ENCODE data around the gene MACF1.
"Not testable (repeated sequence)": the region's sequence is repeated elsewhere in the genome, so short reads cannot be mapped to it uniquely, and the experiment has no call there.

MACF1 gene

GRCh38 chr1:39524171-39524570 is 319.7 kb downstream of the MACF1 start:
- H3K9ac ChIP-seq, result no peak overlapping the region
- H3K4me1 ChIP-seq (ENCODE audit: low read depth, poor library complexity, severe bottlenecking), result peaks cover 9% of the 10 kb centered on the region
- H4K20me1 ChIP-seq (ENCODE audit: insufficient read depth), result no peaks in the 10 kb centered on the region
- H3K4me2 ChIP-seq, result no peak overlapping the region
- no peak for TF ChIP-seq CTCF (conservative IDR thresholded peaks at IDR 0.05; ENCODE audit: low read depth, low read length)
- no peaks in the 10 kb centered on the region for H3K27me3 ChIP-seq (ENCODE audit: insufficient read depth, low read depth)
- no peaks in the 10 kb centered on the region for H3K79me2 ChIP-seq (ENCODE audit: insufficient read depth, low read depth)
- no peaks in the 10 kb centered on the region for H3K36me3 ChIP-seq (ENCODE audit: insufficient read depth)
- H2AFZ ChIP-seq (ENCODE audit: low read depth), result no peak overlapping the region
- no peak overlapping the region for H3K4me3 ChIP-seq (IDR thresholded peaks at IDR 0.05; ENCODE audit: insufficient read depth, low read depth, low read length)
- H3K27ac ChIP-seq, result no peak overlapping the region

DNA sequence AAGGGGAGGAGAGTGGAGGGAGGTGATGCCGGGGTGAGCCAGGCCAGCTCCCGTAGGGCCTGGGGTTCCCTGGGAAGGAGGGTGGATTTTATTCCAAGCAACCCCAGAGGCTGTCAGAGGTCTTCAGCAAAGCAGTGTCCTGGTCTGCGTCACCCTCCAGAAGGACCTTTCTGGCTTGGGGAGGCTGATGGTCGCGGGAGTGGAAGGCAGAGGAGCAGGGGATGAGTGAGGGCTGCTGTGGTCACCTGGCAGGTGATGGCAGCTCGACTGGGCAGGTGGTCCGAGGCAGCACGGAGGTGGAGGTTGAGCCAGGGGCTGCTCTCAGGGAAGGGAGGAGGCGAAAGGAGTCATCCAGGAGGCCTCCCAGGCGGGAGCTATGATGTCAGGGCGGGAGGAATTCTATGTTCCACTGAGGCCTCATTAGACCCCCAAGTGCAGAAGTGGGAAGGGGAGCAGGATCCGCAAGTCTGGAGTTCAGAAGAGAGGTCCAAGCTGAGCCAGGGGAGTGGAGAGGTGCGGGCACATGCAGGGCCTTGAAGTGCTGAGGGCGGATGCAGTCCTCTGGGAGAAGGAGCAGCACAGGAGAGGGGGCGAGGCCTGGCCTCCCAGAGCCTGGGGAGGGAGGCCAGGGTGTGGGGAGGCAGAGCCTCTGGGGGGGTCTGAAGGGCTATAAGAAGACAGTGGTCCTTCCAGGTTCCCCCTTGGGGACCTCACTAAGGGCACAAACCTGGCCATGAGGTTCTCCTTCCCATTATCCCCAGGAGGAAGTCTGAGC is 320.3 kb downstream of the MACF1 start:
- TF ChIP-seq CTCF (conservative IDR thresholded peaks at IDR 0.05; ENCODE audit: low read depth, low read length), result no peak
- Histone ChIP-seq H3K36me3 (ENCODE audit: insufficient read depth) (no peaks in the 10 kb centered on the region), H2AFZ (ENCODE audit: low read depth) (no peak overlapping the region), H3K79me2 (ENCODE audit: insufficient read depth, low read depth) (no peaks in the 10 kb centered on the region), H3K9ac (no peak overlapping the region), H3K27ac (no peak overlapping the region), H3K27me3 (ENCODE audit: insufficient read depth, low read depth) (no peaks in the 10 kb centered on the region), H3K4me1 (ENCODE audit: low read depth, poor library complexity, severe bottlenecking) (peaks cover 9% of the 10 kb centered on the region), H3K4me2 (no peak overlapping the region), H4K20me1 (ENCODE audit: insufficient read depth) (no peaks in the 10 kb centered on the region), H3K4me3 (IDR thresholded peaks at IDR 0.05; ENCODE audit: insufficient read depth, low read depth, low read length) (no peak overlapping the region)

DNA sequence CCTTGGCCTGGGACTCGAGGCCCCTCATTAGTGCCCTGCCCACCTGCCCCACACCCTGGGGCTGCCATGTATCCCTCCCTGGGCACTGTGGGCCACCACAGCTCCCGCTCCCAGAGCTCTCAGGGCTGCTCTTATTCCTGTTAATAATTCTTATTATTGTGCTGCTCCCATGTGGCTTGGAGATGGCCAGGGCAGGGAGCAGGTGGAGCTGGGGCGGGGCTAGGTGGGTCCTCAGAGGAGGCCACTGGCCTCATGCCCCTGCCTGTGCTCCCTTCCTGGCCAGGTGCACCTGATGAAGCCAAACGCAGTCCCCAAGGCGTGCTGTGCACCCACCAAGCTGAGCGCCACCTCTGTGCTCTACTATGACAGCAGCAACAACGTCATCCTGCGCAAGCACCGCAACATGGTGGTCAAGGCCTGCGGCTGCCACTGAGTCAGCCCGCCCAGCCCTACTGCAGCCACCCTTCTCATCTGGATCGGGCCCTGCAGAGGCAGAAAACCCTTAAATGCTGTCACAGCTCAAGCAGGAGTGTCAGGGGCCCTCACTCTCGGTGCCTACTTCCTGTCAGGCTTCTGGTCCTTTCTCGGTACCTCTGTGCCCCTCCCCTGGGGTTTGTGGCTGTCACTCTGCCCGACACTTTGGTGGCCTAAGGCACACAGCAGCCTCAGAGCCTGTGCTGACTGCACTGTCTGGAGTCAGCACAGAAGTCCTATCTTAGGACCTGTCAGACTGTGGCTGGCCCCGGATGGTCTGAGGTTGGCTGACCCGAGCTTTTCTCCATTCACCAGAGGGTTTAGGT is 321.1 kb downstream of the MACF1 start:
- Histone ChIP-seq H3K4me1 (ENCODE audit: low read depth, poor library complexity, severe bottlenecking) (peaks cover 9% of the 10 kb centered on the region), H3K4me3 (IDR thresholded peaks at IDR 0.05; ENCODE audit: insufficient read depth, low read depth, low read length) (no peak overlapping the region), H3K27ac (no peak overlapping the region), H4K20me1 (ENCODE audit: insufficient read depth) (no peaks in the 10 kb centered on the region), H3K4me2 (peak overlapping the region; percentile 6; the same call in 1 of the 2 replicates), H3K79me2 (ENCODE audit: insufficient read depth, low read depth) (no peaks in the 10 kb centered on the region), H2AFZ (ENCODE audit: low read depth) (no peak overlapping the region), H3K9ac (no peak overlapping the region), H3K27me3 (ENCODE audit: insufficient read depth, low read depth) (no peaks in the 10 kb centered on the region), H3K36me3 (ENCODE audit: insufficient read depth) (no peaks in the 10 kb centered on the region)
- no peak for TF ChIP-seq CTCF (conservative IDR thresholded peaks at IDR 0.05; ENCODE audit: low read depth, low read length)

GRCh38 chr1:39526466-39527189 is 322.1 kb downstream of the MACF1 start:
- no peak overlapping the region for H2AFZ ChIP-seq (ENCODE audit: low read depth)
- no peak overlapping the region for H3K4me2 ChIP-seq
- no peak overlapping the region for H3K27ac ChIP-seq
- H3K79me2 ChIP-seq (ENCODE audit: insufficient read depth, low read depth), result no peaks in the 10 kb centered on the region
- no peak for TF ChIP-seq CTCF (conservative IDR thresholded peaks at IDR 0.05; ENCODE audit: low read depth, low read length)
- no peak overlapping the region for H3K4me3 ChIP-seq (IDR thresholded peaks at IDR 0.05; ENCODE audit: insufficient read depth, low read depth, low read length)
- H4K20me1 ChIP-seq (ENCODE audit: insufficient read depth), result no peaks in the 10 kb centered on the region
- H3K9ac ChIP-seq, result no peak overlapping the region
- H3K4me1 ChIP-seq (ENCODE audit: low read depth, poor library complexity, severe bottlenecking), result peaks cover 9% of the 10 kb centered on the region
- H3K36me3 ChIP-seq (ENCODE audit: insufficient read depth), result no peaks in the 10 kb centered on the region
- H3K27me3 ChIP-seq (ENCODE audit: insufficient read depth, low read depth), result no peaks in the 10 kb centered on the region

DNA sequence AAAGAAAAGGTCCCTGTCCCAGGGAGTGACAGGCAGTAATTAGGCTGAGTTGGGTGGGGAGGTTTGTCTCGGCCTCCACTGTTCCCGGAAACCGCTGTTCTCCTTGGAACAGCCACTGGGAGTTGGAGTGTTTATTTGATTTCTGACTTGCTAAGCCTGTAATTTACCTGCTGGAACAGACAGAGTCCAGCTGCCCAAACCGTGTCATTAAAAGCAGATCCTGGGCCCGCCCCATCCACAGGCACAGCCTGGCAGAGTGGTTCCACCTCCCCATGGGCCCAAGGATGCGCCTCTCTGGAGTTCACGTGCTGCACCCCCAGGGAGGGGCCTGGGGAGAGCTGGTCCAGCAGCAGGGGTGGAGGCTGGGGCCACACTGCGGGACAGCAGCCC is 322.7 kb downstream of the MACF1 start:
- not testable (repeated sequence) for H3K36me3 ChIP-seq (ENCODE audit: insufficient read depth); H4K20me1 ChIP-seq (ENCODE audit: insufficient read depth); H2AFZ ChIP-seq (ENCODE audit: low read depth); H3K4me2 ChIP-seq; H3K4me1 ChIP-seq (ENCODE audit: low read depth, poor library complexity, severe bottlenecking); H3K27me3 ChIP-seq (ENCODE audit: insufficient read depth, low read depth); H3K9ac ChIP-seq; H3K27ac ChIP-seq; H3K79me2 ChIP-seq (ENCODE audit: insufficient read depth, low read depth); H3K4me3 ChIP-seq (IDR thresholded peaks at IDR 0.05; ENCODE audit: insufficient read depth, low read depth, low read length)

Measured in KMS-11 (cell line).